Bronchial epithelial cell (primary cell): ENCODE results near the gene POLR2H. TPM values are rescaled to one million over a fixed set of nuclear protein-coding genes. Genes with fewer than 3 reads are reported as not detected.

ENCODE experiments used
- DNase-seq: peaks from one replicate; pipeline ENCODE4 v3.0.0-alpha.2; 2010; ENCODE audit warnings: low read depth
- FAIRE-seq: peaks from 2 replicates; lab custom pipeline; 2011; peaks lifted over from hg19 to GRCh38; lab: Jason Lieb, UNC
- H3K27me3 ChIP-seq: 2 replicates; pipeline ENCODE4 v1.5.1; 2011; ENCODE audit warnings: low read length; ENCODE audit not compliant: control insufficient read depth, insufficient read depth
- H3K36me3 ChIP-seq: 2 replicates; pipeline ENCODE4 v1.5.1; 2011; ENCODE audit warnings: low read length; ENCODE audit not compliant: control insufficient read depth, insufficient read depth
- H3K4me3 ChIP-seq: 2 replicates; pipeline ENCODE4 v1.5.1; 2011; ENCODE audit warnings: mild to moderate bottlenecking, low read depth, low read length, control low read depth
- CTCF ChIP-seq: IDR thresholded peaks from 2 replicates; pipeline ENCODE4 v1.5.1; 2011; ENCODE audit warnings: mild to moderate bottlenecking, moderate library complexity, low read length, control low read depth, inconsistent platforms; ENCODE audit not compliant: insufficient read depth, severe bottlenecking
- total RNA-seq: library from RNA; depleted of rRNA; stranded (reverse); fragments of >200 nt; gene quantifications from 2 replicates; pipeline ENCODE4 v1.2.1, GENCODE V29; 2014

POLR2H gene
- 48.4 and 112 TPM in 2 replicates for total RNA-seq

- no peak for DNase-seq
- Histone ChIP-seq H3K36me3 (peaks cover 10% of the 10 kb centered on the region), H3K4me3 (peak within 1 kb of the TSS; percentile 46), H3K27me3 (no peaks in the 10 kb centered on the region)
- FAIRE-seq: no peak
- no peak for TF ChIP-seq CTCF
These were observed at the start of gene POLR2H, which contains the start of gene CLCN2 for GRCh38 chr3:184361532-184361931. POLR2H (plus strand) TSS chr3:184361710; CDS start chr3:184363493, 1,783 bp downstream. CLCN2 (minus strand) TSS chr3:184361605; CDS start chr3:184361479, 126 bp downstream.

- DNase-seq: peak; percentile 83
- Histone ChIP-seq H3K27me3 (no peaks in the 10 kb centered on the region), H3K4me3 (peak within 1 kb of the TSS; percentile 59), H3K36me3 (peaks cover 12% of the 10 kb centered on the region)
- FAIRE-seq: no peak
- no peak for TF ChIP-seq CTCF
These were observed 47.2 kb upstream of the POLR2H start, which contains the start of gene EIF4G1 for GRCh38 chr3:184314363-184314699. EIF4G1 (plus strand) TSS chr3:184314606; CDS start chr3:184315797, 1,191 bp downstream.

- Histone ChIP-seq H3K27me3 (no peaks in the 10 kb centered on the region), H3K36me3 (peaks cover 12% of the 10 kb centered on the region), H3K4me3 (peak overlapping the region; percentile 59)
- TF ChIP-seq CTCF: no peak
- DNase-seq (no peak), FAIRE-seq (no peak)
These were observed 46.6 kb upstream of the POLR2H start for GRCh38 chr3:184314700-184315542.

- peak overlapping the region; percentile 59 for H3K4me3 ChIP-seq
- H3K36me3 ChIP-seq: peaks cover 15% of the 10 kb centered on the region
- H3K27me3 ChIP-seq: no peaks in the 10 kb centered on the region
- TF ChIP-seq CTCF: no peak
- FAIRE-seq (no peak), DNase-seq (no peak)
These were observed 46.0 kb upstream of the POLR2H start for GRCh38 chr3:184315543-184315867.

GRCh38 chr3:184315871-184316661 lies 45.4 kb upstream of the POLR2H start:
- no peak for FAIRE-seq

More at GRCh38 chr3:184315871-184316661, 45.4 kb upstream of the POLR2H start:
- Histone ChIP-seq H3K27me3 (no peaks in the 10 kb centered on the region), H3K36me3 (peaks cover 21% of the 10 kb centered on the region), H3K4me3 (peak overlapping the region; percentile 59)
- DNase-seq: no peak
- no peak for TF ChIP-seq CTCF
